ENCODE measurements around the gene KYNU.
"Not testable (repeated sequence)": the region's sequence is repeated elsewhere in the genome, so short reads cannot be mapped to it uniquely, and the experiment has no call there.

KYNU gene

GRCh38 chr2:143081616-143082015 lies 204.2 kb downstream of the KYNU start:
- H3K36me3 ChIP-seq (ENCODE audit: insufficient read depth, low read length), result no peaks in the 10 kb centered on the region
- no peaks in the 10 kb centered on the region for H3K9me3 ChIP-seq (ENCODE audit: low read length)
- H3K4me1 ChIP-seq (ENCODE audit: insufficient read depth, low read length), result no peaks in the 10 kb centered on the region
- no peak overlapping the region for H3K4me3 ChIP-seq (ENCODE audit: low read length)
- no peaks in the 10 kb centered on the region for H3K27me3 ChIP-seq (ENCODE audit: insufficient read depth, low read length)
- no peak overlapping the region for H2AFZ ChIP-seq (ENCODE audit: low read depth, low read length)

- Histone ChIP-seq H3K4me3 (ENCODE audit: low read length) (no peak overlapping the region), H3K9me3 (ENCODE audit: low read length) (no peaks in the 10 kb centered on the region), H3K36me3 (ENCODE audit: insufficient read depth, low read length) (no peaks in the 10 kb centered on the region), H3K4me1 (ENCODE audit: insufficient read depth, low read length) (no peaks in the 10 kb centered on the region), H3K27me3 (ENCODE audit: insufficient read depth, low read length) (no peaks in the 10 kb centered on the region), H2AFZ (ENCODE audit: low read depth, low read length) (no peak overlapping the region)
These were observed 206.2 kb downstream of the KYNU start for GRCh38 chr2:143083636-143084035.

DNA sequence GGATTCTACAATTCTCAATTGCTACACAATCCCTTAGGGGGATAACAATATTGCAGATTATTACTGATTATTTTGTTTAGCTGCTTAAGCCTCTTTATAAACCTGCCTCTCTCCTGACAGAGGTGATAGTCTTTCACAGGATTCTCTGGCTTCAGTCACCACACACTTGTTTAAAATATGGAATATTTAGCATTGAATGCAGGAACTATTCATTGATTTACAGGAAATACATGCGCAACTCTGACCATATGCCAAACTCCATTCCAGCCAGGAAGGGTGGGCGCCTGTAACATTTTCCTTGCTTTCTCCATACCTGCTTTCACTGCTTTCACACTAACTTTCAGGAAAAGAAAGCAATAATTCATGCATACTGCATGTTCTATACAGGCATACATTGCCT lies 207.0 kb downstream of the KYNU start:
- Histone ChIP-seq H3K36me3 (ENCODE audit: insufficient read depth, low read length) (no peaks in the 10 kb centered on the region), H3K4me1 (ENCODE audit: insufficient read depth, low read length) (no peaks in the 10 kb centered on the region), H3K4me3 (ENCODE audit: low read length) (no peak overlapping the region), H3K9me3 (ENCODE audit: low read length) (no peaks in the 10 kb centered on the region), H3K27me3 (ENCODE audit: insufficient read depth, low read length) (no peaks in the 10 kb centered on the region), H2AFZ (ENCODE audit: low read depth, low read length) (no peak overlapping the region)

DNA sequence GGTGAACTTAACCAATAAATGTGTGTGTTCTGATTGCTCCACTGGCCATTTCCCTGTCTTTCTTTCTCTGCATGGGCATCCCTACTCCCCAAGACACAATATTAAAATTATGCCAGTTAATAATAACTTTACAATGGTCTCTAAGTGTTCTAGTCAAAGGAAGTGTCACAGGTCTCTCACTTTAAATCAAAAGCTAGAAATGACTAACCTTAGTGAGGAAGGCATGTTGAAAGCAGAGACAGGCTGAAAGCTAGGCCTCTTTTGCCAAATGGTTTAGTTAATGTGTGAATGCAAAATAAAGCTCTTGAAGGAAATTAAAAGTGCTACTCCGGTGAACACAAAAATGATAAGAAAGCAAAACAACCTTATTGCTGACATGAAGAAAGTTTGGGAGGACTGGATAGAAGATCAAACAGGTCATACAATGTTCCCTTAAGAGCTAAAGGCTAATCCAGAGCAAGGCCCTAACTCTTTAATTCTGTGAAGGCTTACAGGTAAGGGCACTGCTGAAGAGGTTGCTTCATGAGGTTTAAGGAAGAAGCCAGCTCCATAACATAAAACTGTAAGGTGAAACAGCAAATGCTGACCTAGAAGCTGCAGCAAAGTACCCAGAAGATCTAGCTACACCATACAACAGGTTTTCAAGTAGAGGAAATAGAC lies 207.8 kb downstream of the KYNU start:
- Histone ChIP-seq H3K36me3 (ENCODE audit: insufficient read depth, low read length) (no peaks in the 10 kb centered on the region), H3K27me3 (ENCODE audit: insufficient read depth, low read length) (no peaks in the 10 kb centered on the region), H2AFZ (ENCODE audit: low read depth, low read length) (no peak overlapping the region), H3K4me3 (ENCODE audit: low read length) (no peak overlapping the region), H3K9me3 (ENCODE audit: low read length) (no peaks in the 10 kb centered on the region), H3K4me1 (ENCODE audit: insufficient read depth, low read length) (no peaks in the 10 kb centered on the region)

- Histone ChIP-seq H3K27me3 (ENCODE audit: insufficient read depth, low read length) (no peaks in the 10 kb centered on the region), H3K9me3 (ENCODE audit: low read length) (no peaks in the 10 kb centered on the region), H3K4me3 (ENCODE audit: low read length) (no peak overlapping the region), H2AFZ (ENCODE audit: low read depth, low read length) (no peak overlapping the region), H3K4me1 (ENCODE audit: insufficient read depth, low read length) (no peaks in the 10 kb centered on the region), H3K36me3 (ENCODE audit: insufficient read depth, low read length) (no peaks in the 10 kb centered on the region)
These were observed 209.6 kb downstream of the KYNU start for GRCh38 chr2:143087033-143087432.

DNA sequence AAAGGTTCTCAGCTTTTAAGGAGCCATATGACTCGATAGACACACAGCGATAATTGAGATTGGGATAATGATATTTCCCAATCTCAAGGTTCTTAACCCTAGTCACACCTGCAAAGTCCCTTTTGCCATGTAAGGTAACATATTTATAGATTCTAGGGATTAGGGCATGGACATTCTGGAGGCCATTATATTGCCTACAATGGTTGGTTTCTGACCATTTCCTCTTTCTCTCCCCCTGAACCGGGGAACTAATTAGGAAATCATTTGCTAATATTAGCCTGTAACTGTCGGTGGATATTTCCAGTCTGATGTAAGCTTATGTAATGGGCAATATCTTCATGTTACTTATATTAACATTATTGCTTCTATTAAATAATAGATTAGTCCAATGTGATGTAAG lies 210.9 kb downstream of the KYNU start:
- Histone ChIP-seq H2AFZ (ENCODE audit: low read depth, low read length) (no peak overlapping the region), H3K4me1 (ENCODE audit: insufficient read depth, low read length) (no peaks in the 10 kb centered on the region), H3K27me3 (ENCODE audit: insufficient read depth, low read length) (no peaks in the 10 kb centered on the region), H3K9me3 (ENCODE audit: low read length) (no peaks in the 10 kb centered on the region), H3K36me3 (ENCODE audit: insufficient read depth, low read length) (no peaks in the 10 kb centered on the region), H3K4me3 (ENCODE audit: low read length) (no peak overlapping the region)

DNA sequence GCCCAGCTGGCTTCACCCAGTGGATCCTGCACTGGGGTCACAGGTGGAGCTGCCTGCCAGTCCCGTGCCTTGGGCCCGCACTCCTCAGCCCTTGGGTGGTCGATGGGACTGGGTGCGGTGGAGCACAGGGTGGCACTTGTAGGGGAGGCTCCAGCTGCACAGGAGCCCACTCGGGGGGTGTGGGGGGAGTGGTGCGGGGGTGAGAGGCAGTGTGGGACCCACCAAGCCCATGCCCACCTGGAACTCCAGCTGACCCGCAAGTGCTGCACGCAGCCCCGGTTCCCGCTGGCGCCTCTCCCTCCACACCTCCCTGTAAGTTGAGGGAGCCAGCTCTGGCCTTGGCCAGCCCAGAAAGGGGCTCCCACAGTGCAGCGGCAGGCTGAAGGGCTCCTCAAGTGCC lies 212.1 kb downstream of the KYNU start:
- not testable (repeated sequence) for H3K9me3 ChIP-seq (ENCODE audit: low read length); H2AFZ ChIP-seq (ENCODE audit: low read depth, low read length); H3K27me3 ChIP-seq (ENCODE audit: insufficient read depth, low read length); H3K4me1 ChIP-seq (ENCODE audit: insufficient read depth, low read length); H3K4me3 ChIP-seq (ENCODE audit: low read length); H3K36me3 ChIP-seq (ENCODE audit: insufficient read depth, low read length)

Measured in neuron (in vitro differentiated cells).